GM21619 (cell line): ENCODE data around the gene DAO.

ENCODE experiments used
- ATAC-seq: cut with Tn5 transposase; IDR thresholded peaks from one replicate; pipeline ENCODE4 v1.9.1; 2021; ENCODE audit not compliant: unreplicated experiment

DAO gene

DNA sequence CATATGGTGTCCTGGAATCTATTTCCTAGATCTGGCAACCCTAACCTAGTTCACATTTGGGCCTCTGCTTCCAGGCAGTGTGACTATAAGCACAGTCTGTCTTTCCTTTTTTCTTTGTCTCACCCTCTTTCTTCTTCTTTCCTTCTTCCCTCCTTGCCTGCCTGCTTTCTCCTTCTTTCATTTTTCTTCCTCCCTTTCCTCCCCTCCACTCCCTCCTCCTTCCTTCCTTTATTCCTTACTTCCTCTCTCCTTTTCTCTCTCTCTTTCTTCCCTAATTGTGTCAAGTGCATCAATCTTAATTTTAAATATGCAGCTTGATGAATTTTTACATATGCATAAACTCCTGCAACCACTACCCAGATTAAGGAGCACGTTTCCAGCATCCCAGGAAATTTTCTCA is 4.6 kb upstream of the DAO start:
- no peak for ATAC-seq

DNA sequence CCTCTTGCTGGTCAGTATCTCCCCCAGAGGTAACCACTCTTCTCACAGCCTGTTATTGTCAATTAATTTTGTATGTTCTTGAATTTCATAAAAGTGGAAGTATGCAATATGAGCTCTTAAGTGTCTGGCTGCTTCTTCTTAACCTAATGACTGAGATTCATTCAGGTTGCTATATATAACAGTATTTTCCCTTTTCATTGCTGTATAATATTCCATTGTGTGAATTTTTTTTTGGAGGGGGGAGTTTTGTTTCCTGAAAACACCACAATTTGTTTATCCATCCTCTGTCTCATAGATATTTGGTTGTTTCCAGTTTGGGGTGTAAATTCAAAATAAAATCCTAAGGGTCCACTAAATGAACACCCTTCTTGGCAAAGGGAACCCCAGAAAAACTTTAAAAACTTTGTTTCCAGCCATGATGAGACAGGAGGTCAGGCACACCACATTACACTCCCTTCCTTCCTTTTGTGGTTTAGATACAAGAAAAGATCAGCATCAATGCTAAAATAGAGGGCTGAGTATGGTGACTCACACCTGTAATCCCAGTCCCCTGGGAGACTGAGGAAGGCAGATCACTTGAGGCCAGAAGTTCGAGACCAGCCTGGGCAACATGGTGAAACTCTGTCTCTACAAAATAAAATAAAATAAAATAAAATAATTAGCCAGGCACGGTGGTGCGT is 4.1 kb upstream of the DAO start:
- no peak for ATAC-seq

DNA sequence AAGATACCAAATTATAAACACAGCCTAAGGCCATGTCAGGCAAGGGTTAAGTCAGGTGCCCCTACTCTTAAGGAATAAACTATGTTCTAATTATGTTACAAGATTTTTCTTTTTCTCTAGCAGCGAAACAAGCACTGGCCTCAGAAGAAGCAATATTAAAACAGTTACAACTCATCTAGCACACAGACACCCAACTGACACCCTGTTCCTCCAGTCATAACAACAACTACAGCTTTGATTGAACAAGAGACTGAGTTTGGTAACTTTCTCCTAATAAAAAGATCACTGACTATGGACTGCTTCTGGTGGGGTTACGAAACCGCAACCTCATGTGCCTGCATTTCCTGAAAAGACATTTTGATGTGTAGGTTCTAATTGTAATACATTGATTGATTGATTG is 3.3 kb upstream of the DAO start:
- ATAC-seq = no peak

DNA sequence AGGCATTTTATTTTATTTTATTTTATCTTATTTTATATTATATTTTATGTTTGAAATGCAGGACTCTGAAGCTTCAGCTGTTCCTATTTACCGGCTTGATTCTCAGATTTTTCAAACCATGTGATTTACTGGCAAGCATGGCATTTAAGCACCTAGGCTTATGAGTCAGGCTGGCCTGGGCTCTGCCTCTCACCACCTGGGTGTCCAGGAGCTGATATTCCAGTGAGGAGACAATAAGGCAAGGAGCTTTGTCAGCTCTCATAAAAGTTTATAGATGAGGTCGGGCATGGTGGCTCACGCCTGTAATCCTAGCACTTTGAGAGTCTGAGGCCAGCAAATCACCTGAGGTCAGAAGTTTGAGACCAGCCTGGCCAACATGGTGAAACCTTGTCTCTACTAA is 2.1 kb downstream of the DAO start:
- ATAC-seq = no peak

DNA sequence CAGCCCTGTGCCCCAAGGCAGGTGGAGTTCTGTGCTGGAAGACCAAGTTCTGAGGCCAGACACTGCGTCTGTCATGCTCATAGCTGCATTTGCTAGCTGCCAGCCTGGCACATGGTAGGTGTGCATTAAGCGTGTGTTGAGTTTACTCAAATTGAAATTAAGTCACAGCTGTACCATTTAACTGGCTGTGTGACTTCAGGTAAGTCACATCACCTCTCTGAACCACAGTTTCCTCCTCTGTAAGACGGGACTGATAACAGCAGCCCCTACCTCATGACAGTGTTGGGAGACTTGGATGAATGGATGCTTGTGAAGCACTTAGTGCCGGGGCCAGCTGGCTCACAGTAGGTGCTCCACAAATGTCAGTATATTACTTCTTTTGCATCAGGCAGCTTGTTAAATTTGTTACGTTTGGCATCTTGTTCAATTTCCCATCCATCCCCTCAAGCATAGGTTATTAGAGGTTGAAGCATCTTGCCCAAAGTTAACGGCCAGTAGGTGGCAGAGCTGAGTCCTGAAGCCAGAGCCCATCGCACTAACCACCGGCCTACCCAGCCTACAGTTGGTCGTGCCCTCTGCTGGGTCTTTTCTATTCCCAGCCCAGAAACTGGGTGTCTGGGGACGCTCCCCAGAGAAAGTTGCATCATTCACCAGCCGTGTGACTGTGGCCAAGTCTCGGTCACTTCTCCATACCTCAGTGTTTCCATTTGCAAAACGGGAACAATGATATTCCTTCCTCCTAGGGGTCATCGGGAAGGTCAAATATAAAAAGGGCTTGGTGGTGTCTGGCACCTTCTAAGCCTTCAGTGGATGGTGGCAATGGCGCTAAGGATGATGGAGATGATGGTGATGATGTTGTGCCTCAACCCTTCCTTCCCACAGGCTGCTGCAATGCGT is 4.5 kb downstream of the DAO start:
- ATAC-seq = no peak

DNA sequence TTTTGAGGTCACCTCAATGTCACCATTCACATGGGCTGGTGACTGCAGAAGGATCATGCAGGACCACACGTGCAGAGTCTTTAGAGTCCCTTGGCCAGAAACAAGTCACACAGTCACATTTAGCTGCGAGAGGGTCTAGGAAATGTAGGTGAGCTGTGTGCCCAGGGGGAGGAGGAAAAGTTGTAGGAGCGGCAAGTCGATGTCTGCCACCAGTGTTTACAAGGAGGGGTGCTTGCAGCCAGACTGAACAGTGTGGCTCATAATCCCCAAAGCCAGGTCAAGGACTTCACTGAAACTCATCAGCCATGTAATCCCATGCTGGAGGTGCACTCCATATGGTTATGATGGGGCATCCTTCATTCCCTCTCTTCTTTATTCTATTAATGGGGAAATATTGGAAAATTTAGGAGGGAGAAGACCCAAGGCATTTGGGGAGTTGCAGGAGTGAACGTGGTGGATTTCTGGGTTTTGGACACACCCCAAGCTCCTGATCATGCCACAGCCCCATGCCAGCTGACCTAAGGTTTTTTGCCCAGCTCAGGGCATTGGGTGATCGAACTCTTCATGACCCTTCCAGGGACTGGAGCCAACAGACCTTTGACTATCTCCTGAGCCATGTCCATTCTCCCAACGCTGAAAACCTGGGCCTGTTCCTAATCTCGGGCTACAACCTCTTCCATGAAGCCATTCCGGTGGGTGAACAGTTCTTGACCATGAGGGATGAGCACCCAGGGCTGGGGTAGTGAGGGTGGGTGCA is 7.2 kb downstream of the DAO start:
- ATAC-seq = no peak

DNA sequence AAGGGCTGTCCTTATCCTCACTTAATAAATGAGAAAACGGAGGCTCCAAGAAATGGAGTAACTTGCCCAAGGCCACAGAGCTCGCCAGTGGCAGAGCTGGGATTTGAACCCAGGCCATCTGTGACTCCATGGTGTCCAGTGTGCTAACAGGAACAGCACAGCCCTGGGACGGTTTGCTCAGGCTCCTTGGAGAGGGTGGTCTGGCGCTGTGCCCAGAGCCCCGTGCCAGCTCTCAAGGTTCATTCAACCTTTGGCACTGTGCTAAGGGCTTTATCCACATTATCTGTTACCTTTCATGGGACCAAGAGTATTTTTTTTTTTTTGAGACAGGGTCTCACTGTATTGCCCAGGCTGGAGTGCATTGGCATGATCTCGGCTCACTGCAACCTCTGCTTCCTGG is 8.1 kb downstream of the DAO start:
- no peak for ATAC-seq

DNA sequence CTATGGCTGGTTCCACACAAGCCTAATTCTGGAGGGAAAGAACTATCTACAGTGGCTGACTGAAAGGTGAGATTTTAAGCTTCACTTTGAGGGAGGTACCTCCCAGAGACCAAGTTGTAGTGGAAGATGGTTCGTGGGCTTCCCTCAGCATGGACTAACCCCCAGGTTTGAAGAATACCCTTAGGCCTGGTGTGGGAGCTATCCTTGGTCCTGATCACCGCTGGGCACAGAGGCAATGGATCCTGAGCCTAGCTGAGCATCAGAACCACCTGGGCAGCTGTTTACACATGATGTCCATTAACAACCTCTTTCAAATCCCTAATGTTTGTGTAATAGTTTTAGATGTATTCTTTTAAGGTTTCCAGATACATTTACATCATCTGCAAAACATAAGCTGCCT is 10.3 kb downstream of the DAO start:
- ATAC-seq = no peak

DNA sequence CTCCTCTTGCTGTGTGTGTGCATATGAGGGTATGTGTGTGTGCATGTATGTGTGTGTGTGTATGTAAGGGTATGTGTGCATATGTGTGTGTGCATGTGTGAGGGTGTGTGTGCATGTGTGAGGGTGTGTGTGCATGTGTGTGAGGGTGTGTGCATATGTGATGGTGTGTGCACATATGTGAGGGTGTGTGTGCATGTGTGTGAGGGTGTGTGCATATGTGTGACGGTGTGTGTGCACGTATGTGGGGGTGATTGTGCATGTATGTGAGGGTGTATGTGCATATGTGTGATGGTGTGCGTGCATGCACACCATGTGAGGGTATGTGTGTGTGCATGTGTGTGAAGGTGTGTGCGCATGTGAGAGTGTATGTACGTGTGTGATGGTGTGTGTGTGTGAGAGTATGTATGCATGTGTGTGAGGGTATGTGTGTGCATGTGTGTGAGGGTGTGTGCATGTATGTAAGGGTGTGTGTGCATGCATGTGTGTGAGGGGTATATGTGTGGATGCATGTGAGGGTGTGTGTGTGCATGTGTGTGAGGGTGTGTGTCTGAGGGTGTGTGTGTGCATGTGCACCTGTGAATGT is 15.4 kb downstream of the DAO start:
- ATAC-seq = no peak

DNA sequence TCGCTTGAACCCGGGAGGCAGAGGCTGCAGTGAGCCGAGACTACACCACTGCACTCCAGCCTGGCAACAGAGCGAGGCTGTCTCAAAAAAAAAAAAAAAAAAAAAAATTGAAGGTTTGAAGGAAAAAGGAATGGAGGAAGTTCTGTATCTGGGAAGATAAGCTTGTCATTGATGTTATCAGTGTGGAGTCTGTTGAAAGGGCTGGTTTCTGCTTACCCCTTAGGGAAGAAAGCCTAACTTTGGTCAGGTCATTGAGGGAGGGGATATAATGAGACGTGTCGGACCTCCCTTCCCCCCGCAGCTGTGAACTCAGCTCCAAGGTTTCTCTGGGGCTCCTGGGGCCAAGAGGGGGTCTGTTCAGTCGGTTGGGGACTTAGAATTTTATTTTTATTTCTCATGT is 16.4 kb downstream of the DAO start:
- no peak for ATAC-seq

DNA sequence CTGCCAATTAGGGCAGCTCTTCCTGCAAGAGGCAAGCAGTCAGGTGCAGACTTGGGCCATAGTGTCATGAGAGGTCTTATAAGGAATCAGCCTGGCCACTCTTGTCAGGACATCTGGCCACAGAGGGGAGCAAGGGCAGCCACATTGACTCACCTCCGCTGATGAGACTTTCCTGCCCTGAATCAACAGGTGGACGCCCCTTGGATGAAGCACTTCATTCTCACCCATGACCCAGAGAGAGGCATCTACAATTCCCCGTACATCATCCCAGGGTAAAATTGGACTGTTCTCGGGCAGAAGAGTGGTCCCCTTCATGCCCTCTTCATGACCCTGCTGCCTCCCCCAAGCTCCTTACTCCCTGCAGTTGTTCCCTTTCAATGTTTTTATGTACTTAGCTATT is 16.9 kb downstream of the DAO start:
- ATAC-seq = no peak

DNA sequence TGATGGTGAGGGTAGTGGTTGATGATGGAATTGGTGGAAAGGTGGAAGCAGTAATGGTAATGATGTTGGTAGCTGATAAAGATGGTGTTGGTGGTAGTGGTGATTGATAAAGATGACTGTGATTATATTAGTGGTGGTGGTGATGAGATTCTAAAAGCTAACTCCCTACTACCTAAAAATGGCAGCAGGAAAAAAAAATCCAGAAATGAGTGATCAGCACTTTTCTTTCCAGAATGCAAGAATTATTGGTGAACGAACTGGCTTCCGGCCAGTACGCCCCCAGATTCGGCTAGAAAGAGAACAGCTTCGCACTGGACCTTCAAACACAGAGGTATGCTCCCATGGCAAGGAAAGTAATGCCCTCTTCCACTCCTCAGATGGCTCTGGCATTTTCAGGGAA is 19.3 kb downstream of the DAO start:
- no peak for ATAC-seq

DNA sequence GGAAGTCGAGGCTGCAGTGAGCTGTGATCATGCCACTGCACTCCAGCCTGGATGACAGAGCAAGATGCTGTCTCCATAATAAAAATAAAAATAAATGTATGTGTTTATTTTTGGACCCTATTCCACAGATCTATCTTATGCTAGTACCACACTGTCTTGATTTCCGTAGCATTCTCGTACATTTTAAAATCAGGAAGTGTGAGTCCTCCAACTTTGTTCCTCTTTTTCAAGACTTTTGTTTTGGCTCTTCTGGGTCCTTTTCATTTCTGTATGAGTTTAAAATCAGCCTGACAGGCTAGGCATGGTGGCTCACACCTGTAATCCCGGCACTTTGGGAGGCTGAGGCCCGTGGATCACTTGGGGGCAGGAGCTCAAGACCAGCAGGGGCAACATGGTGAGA is 25.8 kb downstream of the DAO start:
- no peak for ATAC-seq

DNA sequence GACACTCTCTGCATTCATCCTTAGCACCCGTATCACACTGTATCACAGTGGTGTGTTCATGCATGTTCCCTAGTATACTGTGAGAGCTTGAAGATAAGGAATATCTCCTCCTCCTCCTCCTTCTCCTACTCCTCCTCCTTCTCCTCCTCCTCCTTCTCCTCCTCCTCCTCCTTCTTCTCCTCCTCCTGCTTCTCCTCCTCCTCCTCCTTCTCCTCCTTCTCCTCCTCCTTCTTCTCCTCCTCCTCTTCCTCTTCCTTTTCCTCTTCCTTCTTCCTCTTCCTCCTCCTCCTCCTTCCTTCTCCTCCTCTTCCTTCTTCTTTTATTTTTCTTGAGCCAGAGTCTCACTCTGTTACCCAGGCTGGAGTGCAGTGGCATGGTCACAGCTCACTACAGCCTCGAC is 27.1 kb downstream of the DAO start:
- no peak for ATAC-seq

DNA sequence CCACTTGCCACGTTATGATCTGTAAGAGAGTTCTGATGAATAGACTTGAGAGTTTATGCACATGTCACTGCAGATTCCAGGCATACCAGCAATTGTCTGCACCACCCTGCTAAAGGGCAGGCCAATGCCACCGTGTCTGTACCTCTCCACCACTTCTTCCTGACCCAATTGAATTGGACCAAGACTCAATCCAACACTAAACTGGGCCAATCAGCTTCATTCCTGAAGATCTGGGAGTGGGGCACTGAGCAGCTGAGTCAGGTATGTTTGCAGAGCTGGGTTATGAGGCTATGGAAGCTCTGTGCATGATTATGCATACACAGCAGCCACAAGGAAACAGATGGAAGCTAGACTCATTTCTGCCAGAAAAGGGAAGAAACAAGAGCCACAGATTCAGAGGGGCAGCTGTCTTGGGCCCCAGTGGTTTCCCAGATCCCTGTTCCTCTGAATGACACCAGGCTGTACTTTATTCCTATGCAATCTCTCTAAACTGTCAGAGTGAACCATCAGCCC is 28.0 kb downstream of the DAO start:
- no peak for ATAC-seq

DNA sequence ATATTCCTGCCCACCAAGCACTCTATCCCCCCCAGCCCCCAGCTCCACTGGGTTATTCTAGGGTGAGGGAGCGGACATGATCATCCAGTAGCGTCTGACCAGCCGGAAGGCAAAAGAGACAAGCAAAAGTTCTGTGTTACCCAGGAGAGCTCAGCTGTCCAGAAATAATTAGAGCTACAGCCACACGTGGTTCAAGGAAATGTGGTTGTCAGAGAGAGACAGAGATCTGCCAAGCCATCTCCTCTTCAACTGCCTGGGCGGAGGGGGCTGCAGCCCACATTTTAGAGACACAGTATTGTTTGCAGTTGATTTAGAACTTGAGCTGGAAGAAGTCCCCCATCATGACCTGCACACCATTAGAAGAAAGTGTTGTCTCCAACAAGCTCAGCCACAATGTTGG is 30.4 kb downstream of the DAO start:
- ATAC-seq = no peak

DNA sequence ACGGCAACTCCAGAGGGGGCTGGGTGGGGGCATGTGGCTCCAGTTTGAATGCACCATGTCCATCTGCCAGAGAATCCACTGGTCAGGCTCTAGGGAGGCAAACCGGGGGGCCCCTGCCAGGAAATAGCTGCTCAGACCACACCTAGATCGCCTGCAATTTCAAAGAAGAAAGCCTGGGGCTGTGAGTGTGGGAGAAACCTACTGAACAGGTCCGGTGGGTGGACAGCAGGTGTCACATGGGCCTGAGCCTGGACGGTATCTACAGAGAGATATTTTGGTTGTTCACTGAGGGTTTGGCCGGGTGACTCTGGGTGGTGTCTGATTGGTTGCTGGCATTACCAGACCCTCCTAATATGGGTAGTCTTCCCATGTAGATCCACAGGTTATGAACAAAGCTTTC is 32.0 kb downstream of the DAO start:
- no peak for ATAC-seq

DNA sequence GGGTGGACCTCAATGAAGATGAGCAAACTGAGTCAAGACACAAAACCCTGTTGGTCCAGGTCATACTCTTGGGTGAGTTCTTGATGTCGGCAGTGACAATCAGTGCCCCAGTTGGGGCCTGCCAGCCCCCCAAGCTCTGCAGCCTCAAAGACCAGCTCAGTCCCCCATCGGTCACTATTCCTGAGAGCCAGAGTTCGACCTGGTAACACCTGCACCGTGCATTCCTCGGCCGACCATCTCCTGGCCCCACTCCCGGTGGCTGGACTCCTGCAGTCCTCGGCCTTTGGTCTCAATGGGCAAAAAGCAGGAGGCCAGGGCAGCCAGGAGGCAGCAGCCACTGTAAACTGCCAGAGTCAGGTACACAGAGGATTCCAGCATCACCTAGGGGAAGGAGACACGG is 32.5 kb downstream of the DAO start:
- ATAC-seq = no peak

DNA sequence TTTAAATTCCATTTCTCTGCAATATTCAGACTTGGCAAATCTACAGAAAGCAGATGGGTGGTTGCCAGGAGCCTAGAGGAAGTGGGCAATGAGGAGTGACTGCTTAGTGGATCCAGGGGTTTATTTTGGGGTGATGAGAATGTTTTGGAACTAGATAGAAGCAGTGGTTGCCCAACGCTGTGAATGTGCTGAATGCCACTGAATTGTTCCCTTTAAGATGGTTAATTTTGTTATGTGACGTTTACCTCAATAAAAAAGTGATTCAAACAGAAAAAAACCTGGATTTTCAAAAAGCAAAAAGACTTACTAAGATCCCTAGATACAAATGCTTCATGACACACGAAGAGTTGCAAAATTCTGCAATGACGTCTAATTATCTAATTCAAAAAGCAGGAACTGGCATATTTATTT is 34.2 kb downstream of the DAO start:
- no peak for ATAC-seq

DNA sequence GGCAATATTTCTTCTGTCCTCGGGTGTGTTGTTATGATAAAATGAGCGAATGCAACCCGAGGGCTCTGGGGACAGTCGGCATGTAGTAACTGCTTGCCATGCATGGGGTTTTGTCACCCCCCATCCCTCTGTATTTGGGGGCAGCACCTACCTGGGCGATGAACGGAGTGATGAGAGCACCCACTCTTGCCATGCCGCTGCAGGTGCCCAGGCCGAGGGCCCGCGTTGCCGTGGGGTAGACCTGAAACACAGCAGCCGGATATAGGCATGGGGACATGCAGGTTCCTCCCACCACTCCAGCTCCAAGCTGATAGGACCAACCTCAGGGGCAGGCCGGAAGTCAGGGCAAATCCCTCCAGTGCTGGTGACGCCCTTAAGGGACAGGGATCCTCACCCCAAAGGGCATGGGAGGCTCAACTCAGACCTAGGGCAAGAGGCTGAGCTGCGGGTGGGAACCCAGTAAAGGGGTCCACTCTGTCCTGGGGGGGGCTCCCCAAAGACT is 35.8 kb downstream of the DAO start:
- ATAC-seq = no peak

DNA sequence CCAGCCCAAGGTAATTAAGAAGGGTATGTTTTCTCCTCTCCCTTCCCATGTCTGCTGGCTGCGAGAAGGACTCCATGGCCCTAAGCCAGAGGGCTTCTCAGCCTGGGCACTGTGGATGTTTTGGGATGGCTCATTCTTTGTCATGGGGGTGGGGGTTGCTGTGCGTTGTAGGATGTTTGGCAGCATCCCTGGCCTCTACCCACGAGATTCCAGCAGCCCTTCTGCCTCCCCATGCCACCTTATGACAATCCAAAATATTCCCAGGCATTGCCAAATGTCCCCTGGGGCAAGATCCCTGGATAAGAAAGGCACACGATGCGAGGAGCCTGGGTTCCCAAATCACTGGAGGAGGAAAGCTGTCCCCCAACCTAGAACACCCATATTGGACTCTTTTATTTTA is 36.4 kb downstream of the DAO start:
- ATAC-seq = no peak
